H1 (cell line): ENCODE measurements around the gene MAP7.

Experiments
- NRF1 ChIP-seq: IDR thresholded peaks from 2 replicates; pipeline ENCODE4 v1.6.1; 2011; ENCODE audit warnings: mild to moderate bottlenecking, low read depth, low read length, improper control_type of control experiment
- PHF8 ChIP-seq: fragments of 200-600 bp; sonication (generic); conservative IDR thresholded peaks from 2 replicates; pipeline ENCODE4 v1.7.1; 2012; ENCODE audit warnings: low read depth, mild to moderate bottlenecking, inconsistent platforms, low read length, moderate library complexity
- POLR2A ChIP-seq, 2 experiments: IDR thresholded peaks; 1 replicate in 1 of 2; 2 replicates in 1 of 2; pipeline ENCODE4 v1.6.1; 2011; ENCODE audit warnings: low read depth in 2 of 2, low read length in 2 of 2, mild to moderate bottlenecking in 2 of 2; ENCODE audit errors: control extremely low read depth in 1 of 2
- TF ChIP-seq, protein P1 (sequence below), 3 experiments: IDR thresholded peaks; 1 replicate in 2 of 3; 2 replicates in 1 of 3; pipeline versions ENCODE4 v1.5.1 to v1.6.1; 2011; ENCODE audit warnings: low read length in 3 of 3, mild to moderate bottlenecking in 3 of 3, inconsistent platforms in 2 of 3, low read depth in 1 of 3, moderate library complexity in 1 of 3; ENCODE audit not compliant: insufficient read depth in 1 of 3; ENCODE audit errors: control extremely low read depth in 1 of 3

- TF ChIP-seq, protein P1, sequence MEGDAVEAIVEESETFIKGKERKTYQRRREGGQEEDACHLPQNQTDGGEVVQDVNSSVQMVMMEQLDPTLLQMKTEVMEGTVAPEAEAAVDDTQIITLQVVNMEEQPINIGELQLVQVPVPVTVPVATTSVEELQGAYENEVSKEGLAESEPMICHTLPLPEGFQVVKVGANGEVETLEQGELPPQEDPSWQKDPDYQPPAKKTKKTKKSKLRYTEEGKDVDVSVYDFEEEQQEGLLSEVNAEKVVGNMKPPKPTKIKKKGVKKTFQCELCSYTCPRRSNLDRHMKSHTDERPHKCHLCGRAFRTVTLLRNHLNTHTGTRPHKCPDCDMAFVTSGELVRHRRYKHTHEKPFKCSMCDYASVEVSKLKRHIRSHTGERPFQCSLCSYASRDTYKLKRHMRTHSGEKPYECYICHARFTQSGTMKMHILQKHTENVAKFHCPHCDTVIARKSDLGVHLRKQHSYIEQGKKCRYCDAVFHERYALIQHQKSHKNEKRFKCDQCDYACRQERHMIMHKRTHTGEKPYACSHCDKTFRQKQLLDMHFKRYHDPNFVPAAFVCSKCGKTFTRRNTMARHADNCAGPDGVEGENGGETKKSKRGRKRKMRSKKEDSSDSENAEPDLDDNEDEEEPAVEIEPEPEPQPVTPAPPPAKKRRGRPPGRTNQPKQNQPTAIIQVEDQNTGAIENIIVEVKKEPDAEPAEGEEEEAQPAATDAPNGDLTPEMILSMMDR (IDR thresholded peaks at IDR 0.05; ENCODE audit: control extremely low read depth in 1 of 3, insufficient read depth in 1 of 3, low read depth in 1 of 3, low read length in 3 of 3) = no peak
- TF ChIP-seq PHF8 (no peak), POLR2A (IDR thresholded peaks at IDR 0.05; ENCODE audit: control extremely low read depth in 1 of 2, low read depth in 2 of 2, low read length in 2 of 2) (no peak), NRF1 (no peak)
These were observed 47.4 kb downstream of the MAP7 start for GRCh38 chr6:136502786-136503185.
